HepG2 (cell line): ENCODE results near the gene ARHGEF7. TPM values are rescaled to one million over a fixed set of nuclear protein-coding genes. Genes with fewer than 3 reads are reported as not detected.

Source experiments
- ATAC-seq: fragments of 200-7000 bp; cut with Tn5 transposase; 3 replicates; pipeline ENCODE4 v1.9.1; 2020; ENCODE audit warnings: mild to moderate bottlenecking, moderate library complexity
- BruUV-seq: library from RNA; stranded (reverse); fragments of 400-500 nt; replicated peaks from 2 replicates; lab custom pipeline; 2021; lab: Mats Ljungman, UMichigan
- CTCF ChIA-PET: fragments of 300-600 bp; formaldehyde crosslinking; extraction: SDS; loops from one replicate; lab custom pipeline; 2021; ENCODE audit warnings: low total read pairs, inconsistent platforms, low intra/inter-chr PET ratio; lab: Yijun Ruan, JAX
- POLR2A ChIA-PET: fragments of 350-600 bp; sonication (Branson Sonifier 250); formaldehyde crosslinking; loops from one replicate; lab custom pipeline; 2020; ENCODE audit warnings: antibody characterized with exemption, inconsistent platforms; lab: Yijun Ruan, JAX
- DNase-seq: peaks from one replicate; pipeline ENCODE4 v3.0.0-alpha.2; 2015; ENCODE audit warnings: low spot score
- FAIRE-seq: peaks from 3 replicates; lab custom pipeline; 2011; peaks lifted over from hg19 to GRCh38; lab: Jason Lieb, UNC
- H2AFZ ChIP-seq: one replicate; pipeline ENCODE4 v1.6.1; 2011; ENCODE audit warnings: low read length, inconsistent platforms
- H3K27ac ChIP-seq: fragments of 300-600 bp; 3 replicates; pipeline ENCODE4 v1.8.0; 2011; ENCODE audit warnings: mixed run types, mild to moderate bottlenecking, mixed read lengths, low read length, inconsistent platforms; ENCODE audit not compliant: insufficient read depth; ENCODE audit errors: extremely low read length
- H3K27me3 ChIP-seq, 2 experiments: fragments of 200-600 bp in 1 of 2; 2 replicates in 1 of 2; 3 replicates in 1 of 2; pipeline versions ENCODE4 v1.6.0 to v1.8.0; 2011; ENCODE audit warnings: low read length in 2 of 2, mild to moderate bottlenecking in 2 of 2, moderate library complexity in 2 of 2, inconsistent platforms in 1 of 2; ENCODE audit not compliant: insufficient read depth in 2 of 2, control insufficient read depth in 1 of 2
- H3K36me3 ChIP-seq, 2 experiments: fragments of 200-600 bp in 1 of 2; replicated peaks in 1 of 2; 2 replicates in 1 of 2; 3 replicates in 1 of 2; pipeline versions ENCODE4 v1.5.1 to v1.8.0; 2011; ENCODE audit warnings: low read length in 2 of 2, inconsistent platforms in 1 of 2; ENCODE audit not compliant: insufficient read depth in 2 of 2, control insufficient read depth in 1 of 2
- H3K4me1 ChIP-seq: 2 replicates; pipeline ENCODE4 v1.5.1; 2012; ENCODE audit warnings: low read length, inconsistent platforms; ENCODE audit not compliant: insufficient read depth
- H3K4me2 ChIP-seq: 2 replicates; pipeline ENCODE4 v1.6.0; 2011; ENCODE audit warnings: low read depth, low read length, inconsistent platforms
- H3K4me3 ChIP-seq, 3 experiments: fragments of 200-600 bp in 1 of 3; sonication (generic), shearing (Covaris generic) in 1 of 3; replicated peaks in 1 of 3; 2 replicates each; pipeline ENCODE4 v1.5.1; 2011 to 2016; ENCODE audit warnings: low read length in 3 of 3, inconsistent platforms in 2 of 3, low read depth in 2 of 3, mild to moderate bottlenecking in 2 of 3, control low read depth in 1 of 3, mixed read lengths in 1 of 3; ENCODE audit not compliant: insufficient read depth in 1 of 3
- H3K79me2 ChIP-seq: one replicate; pipeline ENCODE4 v1.6.1; 2011; ENCODE audit warnings: low read length, inconsistent platforms; ENCODE audit not compliant: insufficient read depth
- H3K9ac ChIP-seq: 2 replicates; pipeline ENCODE4 v1.6.0; 2011; ENCODE audit warnings: mild to moderate bottlenecking, low read depth, low read length, inconsistent platforms; ENCODE audit not compliant: insufficient read depth
- H3K9me3 ChIP-seq: 2 replicates; pipeline ENCODE4 v1.5.1; 2012; ENCODE audit warnings: mild to moderate bottlenecking, low read length
- H4K20me1 ChIP-seq: 2 replicates; pipeline ENCODE4 v1.6.0; 2011; ENCODE audit warnings: inconsistent platforms, mild to moderate bottlenecking, low read length, moderate library complexity; ENCODE audit not compliant: insufficient read depth
- CC2D1A ChIP-seq: sonication (generic); formaldehyde crosslinking; IDR thresholded peaks from 2 replicates; pipeline ENCODE4 v1.8.1; 2023; ENCODE audit warnings: mild to moderate bottlenecking, missing genetic modification reagents
- MAFK ChIP-seq, 2 experiments: IDR thresholded peaks in 1 of 2; conservative IDR thresholded peaks in 1 of 2; 2 replicates each; pipeline ENCODE4 v1.6.1; 2011; ENCODE audit warnings: improper control_type of control experiment in 2 of 2, low read length in 2 of 2
- MYC ChIP-seq: sonication (generic); formaldehyde crosslinking; IDR thresholded peaks from 2 replicates; pipeline ENCODE4 v1.9.0; 2021; ENCODE audit warnings: missing genetic modification reagents, borderline replicate concordance
- NFE2L1 ChIP-seq: sonication (generic); formaldehyde crosslinking; IDR thresholded peaks from 2 replicates; pipeline ENCODE4 v1.4.0; 2020; ENCODE audit warnings: missing genetic modification reagents, mild to moderate bottlenecking, borderline replicate concordance
- STAT5B ChIP-seq: sonication (generic); formaldehyde crosslinking; IDR thresholded peaks from 2 replicates; pipeline ENCODE4 v1.4.0; 2020; ENCODE audit warnings: missing genetic modification reagents
- WGBS: methylation state at CpG from one replicate; pipeline ENCODE4 v1.1.6; 2017; ENCODE audit warnings: low lambda C conversion rate; 5-methylcytosine and 5-hydroxymethylcytosine counted together
- in situ Hi-C: cut with HindIII; loops from 2 replicates; pipeline ENCODE4 v1.10.0; 2017; ENCODE audit warnings: low pct_unique_long_range_greater_than_20kb; ENCODE audit not compliant: extremely low pct_ligation_motif_present
- intact Hi-C: fragments of 100-400 bp; cut with micrococcal nuclease; formaldehyde crosslinking; loops from one replicate; pipeline ENCODE4 v1.10.0; 2022; ENCODE audit not compliant: unreplicated experiment
- polyA plus RNA-seq, 8 experiments: library from polyadenylated mRNA; depleted of rRNA in 3 of 8; stranded (reverse) in 7 of 8; unstranded in 1 of 8; fragments of >200 nt; fragmentation: Illumina TruSeq in 4 of 8; extraction: Trizol in 4 of 8; gene quantifications; 2 replicates each; pipeline versions ENCODE4 v1.2.1 to v1.2.3, GENCODE V29; 2011 to 2016; ENCODE audit warnings: low read depth in 4 of 8, missing spikeins in 1 of 8, mixed read lengths in 1 of 8; ENCODE audit not compliant: insufficient read depth in 1 of 8
- total RNA-seq, 5 experiments: library from RNA; depleted of rRNA; stranded (reverse); fragments of >200 nt; fragmentation: Illumina TruSeq; extraction: Trizol; gene quantifications; 2 replicates each; pipeline ENCODE4 v1.2.3, GENCODE V29; 2016; ENCODE audit warnings: low read depth in 1 of 5
- TF ChIP-seq, protein P1 (sequence below): sonication (generic); formaldehyde crosslinking; IDR thresholded peaks from 2 replicates; pipeline ENCODE4 v1.9.0; 2021; ENCODE audit warnings: mild to moderate bottlenecking, missing genetic modification reagents
- TF ChIP-seq, protein P2 (sequence below): sonication (generic); formaldehyde crosslinking; IDR thresholded peaks from 2 replicates; pipeline ENCODE4 v1.5.0; 2020; ENCODE audit warnings: mild to moderate bottlenecking, missing genetic modification reagents

The ARHGEF7 gene
- total and polyA plus RNA-seq, 2 of the 13 experiments (the other 11 are each of a cell fraction or from before 2014, with no cell fraction given) = 15.7 to 22.3 TPM

DNA sequence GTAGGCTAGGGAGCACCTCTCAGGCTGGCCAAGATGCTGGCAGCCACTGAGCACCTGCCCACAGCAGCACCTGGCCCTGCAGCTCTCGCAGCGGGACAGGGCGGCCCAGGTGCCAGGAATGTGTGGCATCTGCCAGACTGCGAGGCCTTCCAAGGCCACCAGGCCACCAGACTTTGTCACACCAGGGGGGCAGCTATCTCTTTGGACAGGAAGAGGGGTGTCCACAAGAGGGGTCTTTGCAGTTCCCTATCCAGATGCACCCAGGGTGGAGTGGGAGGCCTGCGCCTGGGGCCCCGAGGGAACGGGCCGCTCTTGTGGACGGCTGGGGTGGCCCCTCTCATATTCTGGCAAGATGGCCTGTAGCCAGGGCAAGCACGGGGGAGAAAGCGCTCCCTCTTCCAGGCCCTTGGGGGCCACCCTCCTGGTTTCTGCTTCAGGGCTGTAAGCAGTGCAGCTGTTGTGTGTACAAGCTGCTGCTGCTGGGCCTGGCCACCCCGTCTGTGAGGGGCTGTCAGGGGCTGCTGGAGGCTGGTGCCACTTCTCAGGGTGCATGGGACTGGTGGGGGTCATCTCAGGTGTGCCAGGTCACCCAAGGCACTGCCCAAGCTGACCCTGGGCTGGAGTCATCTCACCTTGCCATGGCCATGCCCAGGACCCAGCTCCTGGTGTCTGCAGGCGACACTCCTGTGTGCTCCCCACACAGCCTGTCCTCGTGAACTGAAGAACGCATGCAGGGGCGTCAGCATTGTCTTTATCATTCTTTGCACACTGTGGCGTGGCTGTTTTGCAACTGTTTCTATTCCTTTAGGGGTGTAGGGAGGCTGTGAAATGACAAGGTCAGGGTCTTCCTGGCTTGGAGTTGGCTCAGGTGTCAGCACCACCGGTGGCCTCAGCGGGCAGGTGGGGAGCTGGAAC, 207.1 kb downstream of the ARHGEF7 start:
- FAIRE-seq = no peak
- ChIA-PET CTCF (no interaction called here), POLR2A (no interaction called here)
- in situ Hi-C loops (no loop called here), intact Hi-C loops (no loop called here)
- Histone ChIP-seq H3K36me3 (no peaks in the 10 kb centered on the region), H3K27me3 (peaks cover 5 to 16% of the 10 kb centered on the region in 2 experiments; a peak in 3 of 5 replicates), H4K20me1 (no peaks in the 10 kb centered on the region), H3K9ac (no peak overlapping the region), H2AFZ (no peak overlapping the region), H3K4me1 (no peaks in the 10 kb centered on the region), H3K27ac (no peak overlapping the region), H3K4me3 (no peak overlapping the region), H3K9me3 (no peaks in the 10 kb centered on the region), H3K4me2 (no peak overlapping the region), H3K79me2 (no peaks in the 10 kb centered on the region)
- ATAC-seq = no peak
- 66% methylated on average over 7 of the region's 19 CpGs for WGBS
- DNase-seq = no peak
- TF ChIP-seq STAT5B (CRISPR knock-in tag) (no peak), MAFK (conservative IDR thresholded peaks at IDR 0.05 in 1 of 2, IDR thresholded peaks at IDR 0.05 in 1 of 2; ENCODE audit: low read length in 2 of 2) (no peak), MYC (CRISPR knock-in tag) (no peak), NFE2L1 (CRISPR knock-in tag) (no peak), CC2D1A (no peak)
- TF ChIP-seq, protein P1, sequence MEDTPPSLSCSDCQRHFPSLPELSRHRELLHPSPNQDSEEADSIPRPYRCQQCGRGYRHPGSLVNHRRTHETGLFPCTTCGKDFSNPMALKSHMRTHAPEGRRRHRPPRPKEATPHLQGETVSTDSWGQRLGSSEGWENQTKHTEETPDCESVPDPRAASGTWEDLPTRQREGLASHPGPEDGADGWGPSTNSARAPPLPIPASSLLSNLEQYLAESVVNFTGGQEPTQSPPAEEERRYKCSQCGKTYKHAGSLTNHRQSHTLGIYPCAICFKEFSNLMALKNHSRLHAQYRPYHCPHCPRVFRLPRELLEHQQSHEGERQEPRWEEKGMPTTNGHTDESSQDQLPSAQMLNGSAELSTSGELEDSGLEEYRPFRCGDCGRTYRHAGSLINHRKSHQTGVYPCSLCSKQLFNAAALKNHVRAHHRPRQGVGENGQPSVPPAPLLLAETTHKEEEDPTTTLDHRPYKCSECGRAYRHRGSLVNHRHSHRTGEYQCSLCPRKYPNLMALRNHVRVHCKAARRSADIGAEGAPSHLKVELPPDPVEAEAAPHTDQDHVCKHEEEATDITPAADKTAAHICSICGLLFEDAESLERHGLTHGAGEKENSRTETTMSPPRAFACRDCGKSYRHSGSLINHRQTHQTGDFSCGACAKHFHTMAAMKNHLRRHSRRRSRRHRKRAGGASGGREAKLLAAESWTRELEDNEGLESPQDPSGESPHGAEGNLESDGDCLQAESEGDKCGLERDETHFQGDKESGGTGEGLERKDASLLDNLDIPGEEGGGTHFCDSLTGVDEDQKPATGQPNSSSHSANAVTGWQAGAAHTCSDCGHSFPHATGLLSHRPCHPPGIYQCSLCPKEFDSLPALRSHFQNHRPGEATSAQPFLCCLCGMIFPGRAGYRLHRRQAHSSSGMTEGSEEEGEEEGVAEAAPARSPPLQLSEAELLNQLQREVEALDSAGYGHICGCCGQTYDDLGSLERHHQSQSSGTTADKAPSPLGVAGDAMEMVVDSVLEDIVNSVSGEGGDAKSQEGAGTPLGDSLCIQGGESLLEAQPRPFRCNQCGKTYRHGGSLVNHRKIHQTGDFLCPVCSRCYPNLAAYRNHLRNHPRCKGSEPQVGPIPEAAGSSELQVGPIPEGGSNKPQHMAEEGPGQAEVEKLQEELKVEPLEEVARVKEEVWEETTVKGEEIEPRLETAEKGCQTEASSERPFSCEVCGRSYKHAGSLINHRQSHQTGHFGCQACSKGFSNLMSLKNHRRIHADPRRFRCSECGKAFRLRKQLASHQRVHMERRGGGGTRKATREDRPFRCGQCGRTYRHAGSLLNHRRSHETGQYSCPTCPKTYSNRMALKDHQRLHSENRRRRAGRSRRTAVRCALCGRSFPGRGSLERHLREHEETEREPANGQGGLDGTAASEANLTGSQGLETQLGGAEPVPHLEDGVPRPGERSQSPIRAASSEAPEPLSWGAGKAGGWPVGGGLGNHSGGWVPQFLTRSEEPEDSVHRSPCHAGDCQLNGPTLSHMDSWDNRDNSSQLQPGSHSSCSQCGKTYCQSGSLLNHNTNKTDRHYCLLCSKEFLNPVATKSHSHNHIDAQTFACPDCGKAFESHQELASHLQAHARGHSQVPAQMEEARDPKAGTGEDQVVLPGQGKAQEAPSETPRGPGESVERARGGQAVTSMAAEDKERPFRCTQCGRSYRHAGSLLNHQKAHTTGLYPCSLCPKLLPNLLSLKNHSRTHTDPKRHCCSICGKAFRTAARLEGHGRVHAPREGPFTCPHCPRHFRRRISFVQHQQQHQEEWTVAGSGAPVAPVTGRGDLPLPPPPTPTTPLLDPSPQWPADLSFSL (CRISPR knock-in tag) = no peak
- TF ChIP-seq, protein P2, sequence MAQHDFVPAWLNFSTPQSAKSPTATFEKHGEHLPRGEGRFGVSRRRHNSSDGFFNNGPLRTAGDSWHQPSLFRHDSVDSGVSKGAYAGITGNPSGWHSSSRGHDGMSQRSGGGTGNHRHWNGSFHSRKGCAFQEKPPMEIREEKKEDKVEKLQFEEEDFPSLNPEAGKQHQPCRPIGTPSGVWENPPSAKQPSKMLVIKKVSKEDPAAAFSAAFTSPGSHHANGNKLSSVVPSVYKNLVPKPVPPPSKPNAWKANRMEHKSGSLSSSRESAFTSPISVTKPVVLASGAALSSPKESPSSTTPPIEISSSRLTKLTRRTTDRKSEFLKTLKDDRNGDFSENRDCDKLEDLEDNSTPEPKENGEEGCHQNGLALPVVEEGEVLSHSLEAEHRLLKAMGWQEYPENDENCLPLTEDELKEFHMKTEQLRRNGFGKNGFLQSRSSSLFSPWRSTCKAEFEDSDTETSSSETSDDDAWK (CRISPR knock-in tag) = no peak
- no TSS peak for BruUV-seq
